H1 (cell line): ENCODE measurements around the gene AP1M2. TPM values are rescaled to one million over a fixed set of nuclear protein-coding genes. Genes with fewer than 3 reads are reported as not detected.

ENCODE experiments used
- CTCF ChIA-PET: fragments of 300-600 bp; sonication (Branson Sonifier 250); formaldehyde crosslinking; loops from one replicate; lab custom pipeline; 2021; ENCODE audit not compliant: partially characterized antibody; lab: Charles Lee
- POLR2A ChIA-PET: fragments of 300-600 bp; sonication (Branson Sonifier 250); formaldehyde crosslinking; loops from one replicate; lab custom pipeline; 2021; ENCODE audit warnings: inconsistent platforms; ENCODE audit not compliant: partially characterized antibody; lab: Charles Lee
- DNase-seq, 2 experiments: peaks; one replicate each; pipeline versions ENCODE4 v3.0.0 to v3.0.0-alpha.2; 2010 to 2022; ENCODE audit warnings: low spot score in 2 of 2, low read depth in 1 of 2, mixed read lengths in 1 of 2
- FAIRE-seq: peaks from 2 replicates; lab custom pipeline; 2011; peaks lifted over from hg19 to GRCh38; lab: Jason Lieb, UNC
- H2AFZ ChIP-seq: 2 replicates; pipeline ENCODE4 v1.8.1; 2012; ENCODE audit warnings: low read length, inconsistent platforms
- H2AK5ac ChIP-seq: 2 replicates; pipeline ENCODE4 v1.6.1; 2013; ENCODE audit warnings: low read depth, low read length
- H2BK120ac ChIP-seq: replicated peaks from 2 replicates; pipeline ENCODE3; 2013; ENCODE audit warnings: low read depth, low read length, inconsistent platforms
- H2BK12ac ChIP-seq: 2 replicates; pipeline ENCODE4 v1.6.1; 2013; ENCODE audit warnings: low read depth, low read length
- H2BK15ac ChIP-seq: 2 replicates; pipeline ENCODE4 v1.6.1; 2013; ENCODE audit warnings: low read length
- H2BK20ac ChIP-seq: 2 replicates; pipeline ENCODE4 v1.6.1; 2013; ENCODE audit warnings: low read length
- H2BK5ac ChIP-seq: 2 replicates; pipeline ENCODE4 v1.6.1; 2013; ENCODE audit warnings: low read depth, low read length
- H3K14ac ChIP-seq: 2 replicates; pipeline ENCODE4 v1.6.1; 2013; ENCODE audit warnings: inconsistent platforms; ENCODE audit not compliant: insufficient read length
- H3K18ac ChIP-seq: 2 replicates; pipeline ENCODE4 v1.6.1; 2013; ENCODE audit warnings: low read length; ENCODE audit errors: extremely low read depth
- H3K23ac ChIP-seq: 2 replicates; pipeline ENCODE4 v1.6.1; 2013; ENCODE audit warnings: inconsistent platforms; ENCODE audit not compliant: insufficient read length
- H3K23me2 ChIP-seq: 2 replicates; pipeline ENCODE4 v1.6.1; 2013; ENCODE audit warnings: low read depth, low read length
- H3K27ac ChIP-seq: 2 replicates; pipeline ENCODE4 v1.6.1; 2011; ENCODE audit warnings: low read depth, low read length, inconsistent platforms
- H3K27me3 ChIP-seq, 4 experiments: replicated peaks in 1 of 4; 1 replicate in 1 of 4; 2 replicates in 3 of 4; pipeline versions ENCODE4 v1.6.1 to v1.8.1; 2011 to 2013; ENCODE audit warnings: low read length in 3 of 4, mild to moderate bottlenecking in 3 of 4, inconsistent platforms in 2 of 4, mixed read lengths in 2 of 4, moderate library complexity in 1 of 4; ENCODE audit not compliant: control insufficient read depth in 3 of 4, insufficient read depth in 3 of 4; ENCODE audit errors: extremely low read depth in 1 of 4
- H3K36me3 ChIP-seq, 4 experiments: 2 replicates each; pipeline versions ENCODE4 v1.6.1 to v1.8.1; 2011 to 2013; ENCODE audit warnings: mild to moderate bottlenecking in 4 of 4, low read length in 3 of 4, moderate library complexity in 2 of 4, control low read depth in 1 of 4, inconsistent platforms in 1 of 4; ENCODE audit not compliant: insufficient read depth in 4 of 4, control insufficient read depth in 2 of 4
- H3K4ac ChIP-seq: replicated peaks from 2 replicates; pipeline ENCODE3; 2013; ENCODE audit warnings: low read length, low read depth, mixed read lengths, inconsistent platforms; ENCODE audit not compliant: insufficient read length
- H3K4me1 ChIP-seq, 4 experiments: replicated peaks in 1 of 4; 1 replicate in 1 of 4; 2 replicates in 3 of 4; pipeline versions ENCODE4 v1.6.1 to v1.8.1; 2011 to 2013; ENCODE audit warnings: low read length in 3 of 4, inconsistent platforms in 2 of 4, mixed read lengths in 1 of 4; ENCODE audit not compliant: insufficient read depth in 4 of 4, control insufficient read depth in 3 of 4
- H3K4me2 ChIP-seq, 2 experiments: 2 replicates each; pipeline versions ENCODE4 v1.6.1 to v1.8.1; 2011 to 2013; ENCODE audit warnings: low read depth in 2 of 2, low read length in 2 of 2, control low read depth in 1 of 2, inconsistent platforms in 1 of 2, mild to moderate bottlenecking in 1 of 2; ENCODE audit not compliant: insufficient read depth in 1 of 2
- H3K4me3 ChIP-seq, 4 experiments: fragments of 200-600, 300-600 bp in 1 of 4; sonication (generic), shearing (Covaris generic), sonication (Bioruptor Twin) in 1 of 4; 2 replicates each; pipeline versions ENCODE4 v1.5.1 to v1.8.1; 2011 to 2016; ENCODE audit warnings: low read length in 4 of 4, low read depth in 3 of 4, control low read depth in 2 of 4, inconsistent platforms in 2 of 4, mild to moderate bottlenecking in 2 of 4, mixed read lengths in 1 of 4, moderate library complexity in 1 of 4; ENCODE audit not compliant: insufficient read depth in 2 of 4; ENCODE audit errors: extremely low read depth in 1 of 4
- H3K56ac ChIP-seq: replicated peaks from 2 replicates; pipeline ENCODE3; 2013; ENCODE audit warnings: low read depth, mild to moderate bottlenecking, mixed read lengths, low read length, inconsistent platforms; ENCODE audit not compliant: insufficient read length
- H3K79me1 ChIP-seq: 2 replicates; pipeline ENCODE4 v1.6.1; 2013; ENCODE audit warnings: low read depth, low read length, control low read depth
- H3K79me2 ChIP-seq, 2 experiments: 2 replicates each; pipeline versions ENCODE4 v1.6.1 to v1.8.1; 2012 to 2013; ENCODE audit warnings: low read length in 2 of 2, mild to moderate bottlenecking in 2 of 2, inconsistent platforms in 1 of 2; ENCODE audit not compliant: insufficient read depth in 2 of 2, control insufficient read depth in 1 of 2
- H3K9ac ChIP-seq, 4 experiments: replicated peaks in 1 of 4; 1 replicate in 1 of 4; 2 replicates in 3 of 4; pipeline versions ENCODE4 v1.6.1 to v1.8.1; 2011 to 2013; ENCODE audit warnings: low read depth in 3 of 4, low read length in 3 of 4, control low read depth in 2 of 4, mild to moderate bottlenecking in 2 of 4, moderate library complexity in 2 of 4, inconsistent platforms in 1 of 4; ENCODE audit errors: extremely low read depth in 1 of 4
- H3K9me3 ChIP-seq, 2 experiments: 2 replicates each; pipeline versions ENCODE4 v1.6.1 to v1.8.1; 2012 to 2013; ENCODE audit warnings: mild to moderate bottlenecking in 2 of 2, moderate library complexity in 2 of 2, control low read depth in 1 of 2, inconsistent platforms in 1 of 2, low read depth in 1 of 2, low read length in 1 of 2, mixed read lengths in 1 of 2; ENCODE audit not compliant: insufficient read depth in 2 of 2
- H4K20me1 ChIP-seq, 2 experiments: replicated peaks in 1 of 2; 2 replicates each; pipeline versions ENCODE3 to v1.8.1; 2011 to 2013; ENCODE audit warnings: inconsistent platforms in 2 of 2, low read length in 2 of 2, mild to moderate bottlenecking in 1 of 2; ENCODE audit not compliant: insufficient read depth in 2 of 2, control insufficient read depth in 1 of 2
- H4K5ac ChIP-seq: 2 replicates; pipeline ENCODE4 v1.6.1; 2013; ENCODE audit warnings: low read length, low read depth, mixed read lengths, inconsistent platforms; ENCODE audit not compliant: insufficient read length
- H4K8ac ChIP-seq: 2 replicates; pipeline ENCODE4 v1.8.0; 2013; ENCODE audit warnings: mild to moderate bottlenecking, moderate library complexity, low read length, inconsistent platforms; ENCODE audit not compliant: insufficient read depth; ENCODE audit errors: extremely low read depth
- H4K91ac ChIP-seq: replicated peaks from 2 replicates; pipeline ENCODE3; 2013; ENCODE audit warnings: low read length, mixed read lengths, inconsistent platforms; ENCODE audit not compliant: insufficient read length
- EZH2 ChIP-seq: fragments of 200-600 bp; sonication (generic); IDR thresholded peaks from 2 replicates; pipeline ENCODE4 v1.7.1; 2012; ENCODE audit warnings: low read depth, mild to moderate bottlenecking, moderate library complexity, low read length, inconsistent platforms; ENCODE audit not compliant: severe bottlenecking
- GABPA ChIP-seq: IDR thresholded peaks from 2 replicates; pipeline ENCODE4 v1.6.1; 2011; ENCODE audit warnings: mild to moderate bottlenecking, low read length, moderate library complexity, borderline replicate concordance; ENCODE audit not compliant: insufficient read depth
- POLR2A ChIP-seq, 2 experiments: IDR thresholded peaks; 1 replicate in 1 of 2; 2 replicates in 1 of 2; pipeline ENCODE4 v1.6.1; 2011; ENCODE audit warnings: low read depth in 2 of 2, low read length in 2 of 2, mild to moderate bottlenecking in 2 of 2; ENCODE audit errors: control extremely low read depth in 1 of 2
- SP4 ChIP-seq: IDR thresholded peaks from 2 replicates; pipeline ENCODE4 v1.6.1; 2012; ENCODE audit warnings: low read length, inconsistent platforms
- WGBS, 2 experiments: shearing (Covaris generic) in 1 of 2; methylation state at CpG; one replicate each; pipeline versions ENCODE4 v1.1.6 to v1.1.7; 2013 to 2015; ENCODE audit warnings: low lambda C conversion rate in 2 of 2, mixed read lengths in 2 of 2, inconsistent platforms in 1 of 2, low coverage in 1 of 2, missing lambda C conversion rate in 1 of 2; ENCODE audit not compliant: insufficient replicate concordance in 2 of 2, insufficient coverage in 1 of 2, insufficient read length in 1 of 2; ENCODE audit errors: extremely low coverage in 1 of 2, missing lambda C conversion rate in 1 of 2; 5-methylcytosine and 5-hydroxymethylcytosine counted together
- polyA plus RNA-seq, 7 experiments: library from polyadenylated mRNA; depleted of rRNA in 3 of 7; stranded (reverse) in 5 of 7; unstranded in 2 of 7; fragments of >200 nt in 5 of 7; fragments of 200-250 nt in 2 of 7; gene quantifications; 1 replicate in 5 of 7; 2 replicates in 1 of 7; 4 replicates in 1 of 7; pipeline versions ENCODE4 v1.2.1 to v1.2.3, GENCODE V29; 2011 to 2013; ENCODE audit warnings: missing spikeins in 2 of 7, mixed read lengths in 2 of 7
- total RNA-seq: library from RNA; stranded (reverse); fragmentation: NEBNext Ultra II Directional; extraction: Animal tissue kit (Norgen Biotek cat#: 25700); gene quantifications from 2 replicates; pipeline ENCODE4 v1.2.1, GENCODE V29; 2021
- TF ChIP-seq, protein P1 (sequence below): IDR thresholded peaks from 2 replicates; pipeline ENCODE4 v1.6.1; 2012; ENCODE audit warnings: low read length, inconsistent platforms
- TF ChIP-seq, protein P2 (sequence below): IDR thresholded peaks from 2 replicates; pipeline ENCODE4 v1.6.1; 2011; ENCODE audit warnings: low read depth, mild to moderate bottlenecking, low read length; ENCODE audit not compliant: insufficient read depth

Gene AP1M2
- total and polyA plus RNA-seq, 2 of the 8 experiments (the other 6 are each of a cell fraction or from before 2014, with no cell fraction given), result 140 to 161 TPM

DNA sequence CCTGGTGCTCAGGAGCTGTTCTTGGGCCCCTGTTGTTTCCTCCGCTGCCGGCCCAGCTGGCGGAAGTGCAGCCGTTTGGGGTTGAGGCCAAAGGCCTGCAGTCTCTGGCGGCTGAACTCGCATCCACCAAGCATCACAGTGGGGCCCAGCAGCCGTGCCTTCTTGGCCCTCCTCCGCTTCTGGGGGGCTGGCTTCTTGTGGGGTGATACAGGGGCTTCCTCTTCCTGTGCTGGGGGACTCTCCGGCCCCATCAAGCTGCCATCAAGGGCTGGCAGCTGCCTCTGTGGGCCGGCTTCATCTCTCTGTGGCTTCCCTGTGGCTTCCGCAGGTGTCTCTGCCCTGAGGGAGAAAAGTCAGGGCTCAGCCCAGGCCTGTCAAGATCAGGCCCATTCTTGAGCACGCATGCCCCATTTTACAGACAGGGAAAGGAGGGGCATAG lies 33.1 kb downstream of the AP1M2 start:
- CTCF ChIA-PET, result interaction anchor here (1.0 to 4.5 kb wide), 9 partner anchors 10 to 150 kb away, joined by 4 to 25 read pairs (median 6); partner anchors contain the start of gene ATG4D
- no peak overlapping the region for H2BK5ac ChIP-seq
- H3K4ac ChIP-seq, result no peak overlapping the region
- peaks cover 10 to 73% (median 46%) of the 10 kb centered on the region in 4 experiments; a peak in 7 of 8 replicates for H3K36me3 ChIP-seq
- FAIRE-seq, result no peak
- H3K79me1 ChIP-seq, result no peaks in the 10 kb centered on the region
- H3K56ac ChIP-seq, result no peak overlapping the region
- H2BK12ac ChIP-seq, result no peak overlapping the region
- no peaks in the 10 kb centered on the region for H3K4me1 ChIP-seq
- H3K9me3 ChIP-seq, result no peaks in the 10 kb centered on the region
- H2BK20ac ChIP-seq, result no peak overlapping the region
- H3K14ac ChIP-seq, result no peak overlapping the region
- no peak overlapping the region for H3K4me3 ChIP-seq
- H3K27ac ChIP-seq, result no peak overlapping the region
- no peaks in the 10 kb centered on the region for H3K23me2 ChIP-seq
- H4K8ac ChIP-seq, result no peak overlapping the region
- H4K5ac ChIP-seq, result no peak overlapping the region
- no peak overlapping the region for H2AK5ac ChIP-seq
- H2AFZ ChIP-seq, result no peak overlapping the region
- H3K23ac ChIP-seq, result no peak overlapping the region
- H3K9ac ChIP-seq, result no peak overlapping the region
- TF ChIP-seq GABPA (no peak), SP4 (no peak), EZH2 (no peak), POLR2A (IDR thresholded peaks at IDR 0.05; ENCODE audit: control extremely low read depth in 1 of 2, low read depth in 2 of 2, low read length in 2 of 2) (peak in 1 of 2 experiments; percentile 9; a peak in 1 of 3 replicates)
- TF ChIP-seq, protein P1, sequence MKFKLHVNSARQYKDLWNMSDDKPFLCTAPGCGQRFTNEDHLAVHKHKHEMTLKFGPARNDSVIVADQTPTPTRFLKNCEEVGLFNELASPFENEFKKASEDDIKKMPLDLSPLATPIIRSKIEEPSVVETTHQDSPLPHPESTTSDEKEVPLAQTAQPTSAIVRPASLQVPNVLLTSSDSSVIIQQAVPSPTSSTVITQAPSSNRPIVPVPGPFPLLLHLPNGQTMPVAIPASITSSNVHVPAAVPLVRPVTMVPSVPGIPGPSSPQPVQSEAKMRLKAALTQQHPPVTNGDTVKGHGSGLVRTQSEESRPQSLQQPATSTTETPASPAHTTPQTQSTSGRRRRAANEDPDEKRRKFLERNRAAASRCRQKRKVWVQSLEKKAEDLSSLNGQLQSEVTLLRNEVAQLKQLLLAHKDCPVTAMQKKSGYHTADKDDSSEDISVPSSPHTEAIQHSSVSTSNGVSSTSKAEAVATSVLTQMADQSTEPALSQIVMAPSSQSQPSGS, result no peak
- TF ChIP-seq, protein P2, sequence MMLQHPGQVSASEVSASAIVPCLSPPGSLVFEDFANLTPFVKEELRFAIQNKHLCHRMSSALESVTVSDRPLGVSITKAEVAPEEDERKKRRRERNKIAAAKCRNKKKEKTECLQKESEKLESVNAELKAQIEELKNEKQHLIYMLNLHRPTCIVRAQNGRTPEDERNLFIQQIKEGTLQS, result no peak
- TF ChIP-seq, all 59 proteins: peak for 1
- POLR2A ChIA-PET, result interaction anchor here (1.0 to 5.0 kb wide), 6 partner anchors 8 to 54 kb away, joined by 3 to 41 read pairs (median 7); partner anchors contain the start of gene KRI1
- Histone ChIP-seq H3K4me2 (no peak overlapping the region), H4K20me1 (peaks cover 6 to 19% of the 10 kb centered on the region in 2 experiments), H4K91ac (no peak overlapping the region), H3K27me3 (no peaks in the 10 kb centered on the region), H3K18ac (no peak overlapping the region), H3K79me2 (no peaks in the 10 kb centered on the region), H2BK15ac (no peak overlapping the region), H2BK120ac (no peak overlapping the region)
- DNase-seq, result no peak
- 91% methylated on average over 8 of the region's 12 CpGs; no CpG with 5 or more reads in 1 of the 2 experiments for WGBS, 2 experiments
